Adrenal gland (tissue), 5 donors: ENCODE measurements around the gene GLYATL1.

Source experiments
- CTCF ChIP-seq, 6 experiments: fragments of 450-650 bp in 4 of 6; fragments of 200-600 bp in 2 of 6; sonication (generic) in 1 of 6; IDR thresholded peaks; 1 replicate in 5 of 6; 2 replicates in 1 of 6; pipeline versions ENCODE4 v1.5.1 to v1.8.0; 2016 to 2021; ENCODE audit warnings: antibody characterized with exemption in 6 of 6, mild to moderate bottlenecking in 2 of 6, moderate library complexity in 1 of 6
- POLR2A ChIP-seq, 2 donors: fragments of 450-650 bp; IDR thresholded peaks; one replicate each; pipeline ENCODE4 v1.6.1; 2017; ENCODE audit warnings: antibody characterized with exemption in 2 of 2, mild to moderate bottlenecking in 2 of 2, moderate library complexity in 1 of 2
- donor health status: DM: no; HTN: no; CAD: no.

- TF ChIP-seq CTCF (IDR thresholded peaks at IDR 0.05) = no peak
- TF ChIP-seq POLR2A (IDR thresholded peaks at IDR 0.05) = no peak
Observed at GRCh38 chr11:58945663-58946062, 6.4 kb downstream of the GLYATL1 start.
